ENCODE results near the gene BACH2. TPM values are rescaled to one million over a fixed set of nuclear protein-coding genes. Genes with fewer than 3 reads are reported as not detected.
A peak's percentile ranks its signal among the peaks of the same experiment; 100 is the strongest.

The BACH2 gene
- polyA plus RNA-seq, 1 of the 3 experiments (the other 2 are of a cell fraction), result 0.46 TPM

DNA sequence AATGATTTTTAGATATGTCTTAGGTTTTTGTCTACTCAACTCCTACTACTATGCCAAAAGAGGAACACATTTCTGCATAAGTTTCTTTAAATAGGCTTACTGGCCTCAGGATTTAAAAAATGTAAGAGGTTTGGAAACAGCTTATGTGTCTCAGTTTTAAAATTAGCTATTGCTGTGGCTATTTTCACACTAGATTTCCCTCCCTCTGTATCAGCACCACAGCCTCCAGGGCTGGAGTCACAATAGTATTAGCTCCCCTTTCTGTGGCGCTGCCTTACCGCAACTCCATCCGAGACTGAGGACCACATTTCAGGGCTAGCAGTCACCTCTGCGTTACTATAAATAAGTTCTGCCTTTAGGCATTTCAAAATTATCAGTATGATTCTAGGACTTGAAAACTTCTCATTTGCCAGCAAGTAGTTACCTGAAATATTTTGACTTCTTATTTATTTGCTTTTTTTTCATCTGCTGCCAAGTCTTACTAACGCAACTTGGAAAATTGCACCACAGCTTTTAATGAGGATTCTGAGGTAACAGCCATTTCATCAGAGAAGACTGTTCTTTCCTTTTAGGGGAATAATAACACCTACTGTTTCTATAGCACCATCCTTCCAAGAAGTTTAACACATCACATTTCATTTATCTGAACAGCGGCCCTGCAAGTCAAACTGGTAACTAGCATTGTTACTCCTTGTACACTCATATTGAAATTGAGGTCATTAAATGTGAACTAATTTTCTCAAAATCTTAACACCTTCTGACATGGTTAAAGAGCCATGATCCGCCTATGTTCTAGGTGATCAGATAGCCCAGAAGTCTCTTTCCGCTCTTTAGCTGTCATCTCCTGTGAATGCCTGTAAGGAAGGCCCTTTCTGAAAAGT, 296.5 kb downstream of the BACH2 start:
- TF ChIP-seq NFIC (IDR thresholded peaks at IDR 0.05; ENCODE audit: borderline replicate concordance), result no peak
- TF ChIP-seq, protein P1, sequence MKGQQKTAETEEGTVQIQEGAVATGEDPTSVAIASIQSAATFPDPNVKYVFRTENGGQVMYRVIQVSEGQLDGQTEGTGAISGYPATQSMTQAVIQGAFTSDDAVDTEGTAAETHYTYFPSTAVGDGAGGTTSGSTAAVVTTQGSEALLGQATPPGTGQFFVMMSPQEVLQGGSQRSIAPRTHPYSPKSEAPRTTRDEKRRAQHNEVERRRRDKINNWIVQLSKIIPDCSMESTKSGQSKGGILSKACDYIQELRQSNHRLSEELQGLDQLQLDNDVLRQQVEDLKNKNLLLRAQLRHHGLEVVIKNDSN (IDR thresholded peaks at IDR 0.05; ENCODE audit: borderline replicate concordance, low read depth), result no peak
- TF ChIP-seq TEAD4 (IDR thresholded peaks at IDR 0.05; ENCODE audit: borderline replicate concordance, insufficient read depth), result no peak
- no peak for TF ChIP-seq POLR2AphosphoS5 (IDR thresholded peaks at IDR 0.05; ENCODE audit: low read depth, low read length)
- TF ChIP-seq RAD21 (IDR thresholded peaks at IDR 0.05; ENCODE audit: low read length), result no peak
- no peak for TF ChIP-seq NRF1 (IDR thresholded peaks at IDR 0.05; ENCODE audit: low read depth, low read length)
- TF ChIP-seq TCF12 (IDR thresholded peaks at IDR 0.05), result no peak
- H3K9me3 ChIP-seq, result no peaks in the 10 kb centered on the region
- H3F3A ChIP-seq (replicated peaks; ENCODE audit: insufficient read depth), result peaks cover 3% of the 10 kb centered on the region
- POLR2A ChIA-PET, result interaction anchor here (1.4 to 1.6 kb wide), 2 partner anchors 14 to 15 kb away, joined by 3 to 5 read pairs; no protein-coding TSS in a partner anchor
- H3K9me2 ChIP-seq, result no peaks in the 10 kb centered on the region
- CTCF ChIA-PET, result interaction anchor here (1.2 to 2.0 kb wide), 3 partner anchors 8 to 14 kb away, joined by 3 to 7 read pairs (median 4); no protein-coding TSS in a partner anchor
- no peaks in the 10 kb centered on the region for H3K27me3 ChIP-seq (ENCODE audit: insufficient read depth)
- no peaks in the 10 kb centered on the region for H3K79me2 ChIP-seq (ENCODE audit: insufficient read depth)
- H3K9ac ChIP-seq, result no peak overlapping the region
- WGBS (ENCODE audit: low lambda C conversion rate), result 96% methylated on average over 8 of the region's 8 CpGs
- H3K4me2 ChIP-seq, result no peak overlapping the region
- H3K27ac ChIP-seq (ENCODE audit: low read depth in 2 of 2, low read length in 1 of 2), result peak overlapping the region in 1 of 2 experiments; percentile 47; a peak in 1 of 4 replicates
- H3K4me1 ChIP-seq (ENCODE audit: control insufficient read depth in 1 of 2, insufficient read depth in 2 of 2, low read depth in 1 of 2, low read length in 1 of 2), result peaks cover 0 to 16% of the 10 kb centered on the region in 2 experiments; a peak in 2 of 4 replicates
- no peak for DNase-seq
- H3K36me3 ChIP-seq (replicated peaks in 1 of 2; ENCODE audit: control insufficient read depth in 1 of 2, insufficient read depth in 2 of 2, low read length in 1 of 2), result no peaks in the 10 kb centered on the region
- no peaks in the 10 kb centered on the region for H4K20me1 ChIP-seq (ENCODE audit: insufficient read depth)
- H2AFZ ChIP-seq (ENCODE audit: low read depth), result no peak overlapping the region
- H3K4me3 ChIP-seq (ENCODE audit: low read depth in 2 of 2, low read length in 1 of 2), result no peak overlapping the region

DNA sequence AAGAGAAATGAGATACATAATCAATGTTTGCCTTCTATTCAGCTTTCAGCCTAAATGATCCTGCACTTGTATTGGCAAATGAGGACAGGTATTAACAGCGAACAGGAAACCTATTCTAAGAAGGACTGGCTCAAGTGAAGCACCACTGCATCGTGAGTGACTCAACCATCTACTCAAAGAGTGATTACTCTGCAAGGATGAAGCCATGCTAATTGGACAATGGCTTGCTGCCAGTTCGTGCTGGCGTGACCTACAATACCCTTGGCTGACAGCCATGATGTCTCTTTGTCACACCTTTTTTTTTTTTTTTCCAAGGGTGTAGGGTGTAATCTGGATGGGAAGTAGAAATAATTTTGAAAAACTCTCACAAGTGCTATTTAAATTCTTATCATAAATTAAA, 297.5 kb downstream of the BACH2 start:
- CTCF ChIA-PET, result interaction anchor here (1.2 kb wide), 1 partner anchor 9 kb away, joined by 4 read pairs; no protein-coding TSS in a partner anchor
- no peak overlapping the region; a peak in 1 of 4 replicates for H3K27ac ChIP-seq (ENCODE audit: low read depth in 2 of 2, low read length in 1 of 2)
- H3K4me2 ChIP-seq, result no peak overlapping the region

More for the DNA sequence above, 297.5 kb downstream of the BACH2 start:
- Histone ChIP-seq H3K79me2 (ENCODE audit: insufficient read depth) (no peaks in the 10 kb centered on the region), H3K9me3 (no peaks in the 10 kb centered on the region), H2AFZ (ENCODE audit: low read depth) (no peak overlapping the region), H4K20me1 (ENCODE audit: insufficient read depth) (no peaks in the 10 kb centered on the region), H3K9ac (no peak overlapping the region), H3K36me3 (replicated peaks in 1 of 2; ENCODE audit: control insufficient read depth in 1 of 2, insufficient read depth in 2 of 2, low read length in 1 of 2) (no peaks in the 10 kb centered on the region), H3F3A (replicated peaks; ENCODE audit: insufficient read depth) (peaks cover 3% of the 10 kb centered on the region), H3K27me3 (ENCODE audit: insufficient read depth) (no peaks in the 10 kb centered on the region), H3K9me2 (no peaks in the 10 kb centered on the region), H3K4me3 (ENCODE audit: low read depth in 2 of 2, low read length in 1 of 2) (no peak overlapping the region), H3K4me1 (ENCODE audit: control insufficient read depth in 1 of 2, insufficient read depth in 2 of 2, low read depth in 1 of 2, low read length in 1 of 2) (peaks cover 0 to 16% of the 10 kb centered on the region in 2 experiments; a peak in 2 of 4 replicates)
- no peak for DNase-seq
- TF ChIP-seq TEAD4 (IDR thresholded peaks at IDR 0.05; ENCODE audit: borderline replicate concordance, insufficient read depth), result no peak
- TF ChIP-seq GATA2 (CRISPR knock-in tag; IDR thresholded peaks at IDR 0.05), result no peak
- TF ChIP-seq, protein P2, sequence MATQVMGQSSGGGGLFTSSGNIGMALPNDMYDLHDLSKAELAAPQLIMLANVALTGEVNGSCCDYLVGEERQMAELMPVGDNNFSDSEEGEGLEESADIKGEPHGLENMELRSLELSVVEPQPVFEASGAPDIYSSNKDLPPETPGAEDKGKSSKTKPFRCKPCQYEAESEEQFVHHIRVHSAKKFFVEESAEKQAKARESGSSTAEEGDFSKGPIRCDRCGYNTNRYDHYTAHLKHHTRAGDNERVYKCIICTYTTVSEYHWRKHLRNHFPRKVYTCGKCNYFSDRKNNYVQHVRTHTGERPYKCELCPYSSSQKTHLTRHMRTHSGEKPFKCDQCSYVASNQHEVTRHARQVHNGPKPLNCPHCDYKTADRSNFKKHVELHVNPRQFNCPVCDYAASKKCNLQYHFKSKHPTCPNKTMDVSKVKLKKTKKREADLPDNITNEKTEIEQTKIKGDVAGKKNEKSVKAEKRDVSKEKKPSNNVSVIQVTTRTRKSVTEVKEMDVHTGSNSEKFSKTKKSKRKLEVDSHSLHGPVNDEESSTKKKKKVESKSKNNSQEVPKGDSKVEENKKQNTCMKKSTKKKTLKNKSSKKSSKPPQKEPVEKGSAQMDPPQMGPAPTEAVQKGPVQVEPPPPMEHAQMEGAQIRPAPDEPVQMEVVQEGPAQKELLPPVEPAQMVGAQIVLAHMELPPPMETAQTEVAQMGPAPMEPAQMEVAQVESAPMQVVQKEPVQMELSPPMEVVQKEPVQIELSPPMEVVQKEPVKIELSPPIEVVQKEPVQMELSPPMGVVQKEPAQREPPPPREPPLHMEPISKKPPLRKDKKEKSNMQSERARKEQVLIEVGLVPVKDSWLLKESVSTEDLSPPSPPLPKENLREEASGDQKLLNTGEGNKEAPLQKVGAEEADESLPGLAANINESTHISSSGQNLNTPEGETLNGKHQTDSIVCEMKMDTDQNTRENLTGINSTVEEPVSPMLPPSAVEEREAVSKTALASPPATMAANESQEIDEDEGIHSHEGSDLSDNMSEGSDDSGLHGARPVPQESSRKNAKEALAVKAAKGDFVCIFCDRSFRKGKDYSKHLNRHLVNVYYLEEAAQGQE (IDR thresholded peaks at IDR 0.05; ENCODE audit: low read depth, low read length), result no peak
- TF ChIP-seq RCOR1 (IDR thresholded peaks at IDR 0.05; ENCODE audit: low read length), result no peak
- TF ChIP-seq, protein P3, sequence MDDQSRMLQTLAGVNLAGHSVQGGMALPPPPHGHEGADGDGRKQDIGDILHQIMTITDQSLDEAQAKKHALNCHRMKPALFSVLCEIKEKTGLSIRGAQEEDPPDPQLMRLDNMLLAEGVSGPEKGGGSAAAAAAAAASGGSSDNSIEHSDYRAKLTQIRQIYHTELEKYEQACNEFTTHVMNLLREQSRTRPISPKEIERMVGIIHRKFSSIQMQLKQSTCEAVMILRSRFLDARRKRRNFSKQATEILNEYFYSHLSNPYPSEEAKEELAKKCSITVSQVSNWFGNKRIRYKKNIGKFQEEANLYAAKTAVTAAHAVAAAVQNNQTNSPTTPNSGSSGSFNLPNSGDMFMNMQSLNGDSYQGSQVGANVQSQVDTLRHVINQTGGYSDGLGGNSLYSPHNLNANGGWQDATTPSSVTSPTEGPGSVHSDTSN (IDR thresholded peaks at IDR 0.05), result peak; percentile 5; the same call in 1 of the 2 replicates
- no peak for TF ChIP-seq GABPA (IDR thresholded peaks at IDR 0.05; ENCODE audit: low read depth)
- TF ChIP-seq SMC3 (IDR thresholded peaks at IDR 0.05; ENCODE audit: low read depth, low read length), result no peak
- TF ChIP-seq RFX5 (IDR thresholded peaks at IDR 0.05; ENCODE audit: low read length), result no peak
- TF ChIP-seq FOSL2 (IDR thresholded peaks at IDR 0.05; ENCODE audit: borderline replicate concordance, low read depth), result peak; percentile 31; the same call in 1 of the 2 replicates
- 0 out of 2 replicates have a peak, but pooled peaks have one; percentile 4 for TF ChIP-seq TCF12 (IDR thresholded peaks at IDR 0.05)
- no peak for TF ChIP-seq FOXM1 (IDR thresholded peaks at IDR 0.05; ENCODE audit: low read depth)
- no peak for TF ChIP-seq RXRA (IDR thresholded peaks at IDR 0.05; ENCODE audit: borderline replicate concordance, low read depth)
- TF ChIP-seq NFIC (IDR thresholded peaks at IDR 0.05; ENCODE audit: borderline replicate concordance), result peak; percentile 56
- TF ChIP-seq, protein P4, sequence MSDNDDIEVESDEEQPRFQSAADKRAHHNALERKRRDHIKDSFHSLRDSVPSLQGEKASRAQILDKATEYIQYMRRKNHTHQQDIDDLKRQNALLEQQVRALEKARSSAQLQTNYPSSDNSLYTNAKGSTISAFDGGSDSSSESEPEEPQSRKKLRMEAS (IDR thresholded peaks at IDR 0.05; ENCODE audit: low read depth), result no peak
- 46% methylated on average over 4 of the region's 4 CpGs for WGBS (ENCODE audit: low lambda C conversion rate)
- POLR2A ChIA-PET, result interaction anchor here (1.4 kb wide), 1 partner anchor 14 kb away, joined by 3 read pairs; no protein-coding TSS in a partner anchor

All from SK-N-SH (cell line).